Thyroid gland (tissue), 4 donors: ENCODE results near the gene MCCC1.

Experiments
- POLR2A ChIP-seq, 2 donors: fragments of 450-650 bp; IDR thresholded peaks; one replicate each; pipeline ENCODE4 v1.6.1; 2017; ENCODE audit warnings: antibody characterized with exemption in 2 of 2, mild to moderate bottlenecking in 2 of 2, moderate library complexity in 1 of 2
- TF ChIP-seq, protein P1 (sequence below), 6 experiments: fragments of 200-600 bp in 3 of 6; fragments of 450-650 bp in 3 of 6; sonication (generic) in 3 of 6; IDR thresholded peaks; one replicate each; pipeline ENCODE4 v1.5.1; 2016 to 2019; ENCODE audit warnings: antibody characterized with exemption in 6 of 6, mild to moderate bottlenecking in 2 of 6, inconsistent platforms in 1 of 6, moderate library complexity in 1 of 6

- TF ChIP-seq, protein P1, sequence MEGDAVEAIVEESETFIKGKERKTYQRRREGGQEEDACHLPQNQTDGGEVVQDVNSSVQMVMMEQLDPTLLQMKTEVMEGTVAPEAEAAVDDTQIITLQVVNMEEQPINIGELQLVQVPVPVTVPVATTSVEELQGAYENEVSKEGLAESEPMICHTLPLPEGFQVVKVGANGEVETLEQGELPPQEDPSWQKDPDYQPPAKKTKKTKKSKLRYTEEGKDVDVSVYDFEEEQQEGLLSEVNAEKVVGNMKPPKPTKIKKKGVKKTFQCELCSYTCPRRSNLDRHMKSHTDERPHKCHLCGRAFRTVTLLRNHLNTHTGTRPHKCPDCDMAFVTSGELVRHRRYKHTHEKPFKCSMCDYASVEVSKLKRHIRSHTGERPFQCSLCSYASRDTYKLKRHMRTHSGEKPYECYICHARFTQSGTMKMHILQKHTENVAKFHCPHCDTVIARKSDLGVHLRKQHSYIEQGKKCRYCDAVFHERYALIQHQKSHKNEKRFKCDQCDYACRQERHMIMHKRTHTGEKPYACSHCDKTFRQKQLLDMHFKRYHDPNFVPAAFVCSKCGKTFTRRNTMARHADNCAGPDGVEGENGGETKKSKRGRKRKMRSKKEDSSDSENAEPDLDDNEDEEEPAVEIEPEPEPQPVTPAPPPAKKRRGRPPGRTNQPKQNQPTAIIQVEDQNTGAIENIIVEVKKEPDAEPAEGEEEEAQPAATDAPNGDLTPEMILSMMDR (IDR thresholded peaks at IDR 0.05), result no peak
- TF ChIP-seq POLR2A (IDR thresholded peaks at IDR 0.05), result no peak
Measured at GRCh38 chr3:183058351-183058750, 40.9 kb downstream of the MCCC1 start.
